Omental fat pad (tissue), 4 donors: ENCODE results near the gene SLC18A3. TPM values are rescaled to one million over a fixed set of nuclear protein-coding genes. Genes with fewer than 3 reads are reported as not detected.

Experiments
- ATAC-seq: fragments of 150-250 bp; one replicate; pipeline ENCODE4 v1.9.1; 2016; ENCODE audit warnings: mild to moderate bottlenecking, moderate library complexity; ENCODE audit not compliant: low FRiP score
- DNase-seq: peaks from one replicate; pipeline ENCODE4 v3.0.0-alpha.2; 2019; ENCODE audit warnings: low spot score
- total RNA-seq, 4 donors: library from RNA; depleted of rRNA; stranded (reverse); fragments of >200 nt; gene quantifications; one replicate each; pipeline ENCODE4 v1.1.0, GENCODE V29; 2016
- TF ChIP-seq, protein P1 (sequence below), 3 donors: fragments of 450-650 bp; IDR thresholded peaks; one replicate each; pipeline ENCODE4 v1.5.1; 2016 to 2017; ENCODE audit warnings: antibody characterized with exemption in 3 of 3, mild to moderate bottlenecking in 3 of 3, moderate library complexity in 2 of 3

The SLC18A3 gene
- total RNA-seq, 4 donors from 2014 or later, result not detected

DNA sequence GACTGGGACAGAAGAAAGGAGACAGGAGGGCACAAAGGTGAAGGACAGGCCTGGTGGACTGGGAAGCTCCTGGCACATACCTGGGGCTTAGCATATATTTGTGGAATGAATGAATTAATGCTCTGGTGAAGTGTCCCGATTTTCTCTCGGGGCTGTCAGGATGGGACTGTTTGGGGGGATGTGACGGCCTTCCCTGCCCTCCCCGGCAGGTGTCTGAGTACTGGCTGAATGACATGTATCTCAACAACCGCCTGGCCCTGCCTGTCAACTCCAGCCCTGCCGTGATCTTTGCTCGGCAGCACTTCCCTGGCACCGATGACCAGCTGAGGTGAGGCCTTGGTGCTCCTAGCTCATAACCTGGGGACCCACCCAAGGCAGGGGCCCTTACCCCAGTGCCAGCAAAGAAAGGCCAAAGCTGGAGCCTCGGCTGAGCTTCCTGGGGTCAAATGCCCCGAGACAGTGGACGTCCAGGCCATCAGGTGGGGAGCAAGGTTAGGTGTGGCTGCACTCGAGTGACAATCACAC lies 10.2 kb downstream of the SLC18A3 start:
- no peak for ATAC-seq
- no peak for DNase-seq
- TF ChIP-seq, protein P1, sequence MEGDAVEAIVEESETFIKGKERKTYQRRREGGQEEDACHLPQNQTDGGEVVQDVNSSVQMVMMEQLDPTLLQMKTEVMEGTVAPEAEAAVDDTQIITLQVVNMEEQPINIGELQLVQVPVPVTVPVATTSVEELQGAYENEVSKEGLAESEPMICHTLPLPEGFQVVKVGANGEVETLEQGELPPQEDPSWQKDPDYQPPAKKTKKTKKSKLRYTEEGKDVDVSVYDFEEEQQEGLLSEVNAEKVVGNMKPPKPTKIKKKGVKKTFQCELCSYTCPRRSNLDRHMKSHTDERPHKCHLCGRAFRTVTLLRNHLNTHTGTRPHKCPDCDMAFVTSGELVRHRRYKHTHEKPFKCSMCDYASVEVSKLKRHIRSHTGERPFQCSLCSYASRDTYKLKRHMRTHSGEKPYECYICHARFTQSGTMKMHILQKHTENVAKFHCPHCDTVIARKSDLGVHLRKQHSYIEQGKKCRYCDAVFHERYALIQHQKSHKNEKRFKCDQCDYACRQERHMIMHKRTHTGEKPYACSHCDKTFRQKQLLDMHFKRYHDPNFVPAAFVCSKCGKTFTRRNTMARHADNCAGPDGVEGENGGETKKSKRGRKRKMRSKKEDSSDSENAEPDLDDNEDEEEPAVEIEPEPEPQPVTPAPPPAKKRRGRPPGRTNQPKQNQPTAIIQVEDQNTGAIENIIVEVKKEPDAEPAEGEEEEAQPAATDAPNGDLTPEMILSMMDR (IDR thresholded peaks at IDR 0.05), result no peak

DNA sequence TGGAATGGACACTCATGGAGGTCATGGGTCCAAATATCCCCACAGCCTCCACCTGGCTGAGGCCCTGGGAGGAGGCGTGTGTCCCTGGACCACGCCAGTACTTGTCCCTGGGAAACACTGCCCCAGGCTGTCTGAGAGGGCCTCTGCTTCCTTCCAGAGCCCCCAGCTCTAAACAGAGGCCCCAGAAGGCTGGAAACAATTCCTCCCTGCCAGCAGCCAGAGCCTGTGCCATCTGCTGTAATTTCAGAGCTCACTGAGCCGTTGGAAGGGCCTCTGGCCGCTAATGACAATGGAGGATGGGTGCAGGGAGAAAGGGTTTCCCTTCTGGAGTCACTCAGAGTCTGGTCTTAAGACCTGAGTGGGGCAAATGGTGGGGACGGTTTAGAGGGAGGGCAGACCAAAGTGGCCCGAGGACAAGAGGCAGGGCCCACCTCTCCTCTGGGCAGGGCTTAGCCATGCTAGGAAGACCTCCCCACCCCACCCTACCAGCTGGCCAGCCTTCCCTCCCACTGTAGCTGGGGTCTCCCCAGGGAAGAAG lies 10.8 kb downstream of the SLC18A3 start:
- ATAC-seq (no peak), DNase-seq (no peak)
- TF ChIP-seq, protein P1 (IDR thresholded peaks at IDR 0.05), result no peak

DNA sequence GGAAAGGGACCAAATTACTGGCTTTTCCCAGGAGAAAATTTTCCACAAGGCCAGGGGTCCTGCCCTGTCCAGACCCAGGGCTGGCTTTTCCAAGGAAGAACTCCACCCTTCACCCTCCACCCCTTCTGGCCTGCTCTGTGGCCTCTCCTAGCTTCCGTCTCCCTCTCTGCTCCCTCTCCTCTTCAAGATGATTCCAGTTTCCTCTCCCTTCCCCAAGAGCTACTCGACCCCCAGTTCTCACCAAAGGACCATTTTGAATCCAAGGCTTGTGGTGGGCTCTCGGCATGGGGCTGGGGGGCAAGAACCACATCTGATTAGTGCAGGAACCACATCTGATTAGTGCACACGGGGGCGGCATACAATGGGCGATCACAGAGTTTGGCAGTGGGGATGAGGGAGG lies 11.5 kb downstream of the SLC18A3 start:
- no peak for DNase-seq
- ATAC-seq, result no peak
- TF ChIP-seq, protein P1 (IDR thresholded peaks at IDR 0.05), result no peak

DNA sequence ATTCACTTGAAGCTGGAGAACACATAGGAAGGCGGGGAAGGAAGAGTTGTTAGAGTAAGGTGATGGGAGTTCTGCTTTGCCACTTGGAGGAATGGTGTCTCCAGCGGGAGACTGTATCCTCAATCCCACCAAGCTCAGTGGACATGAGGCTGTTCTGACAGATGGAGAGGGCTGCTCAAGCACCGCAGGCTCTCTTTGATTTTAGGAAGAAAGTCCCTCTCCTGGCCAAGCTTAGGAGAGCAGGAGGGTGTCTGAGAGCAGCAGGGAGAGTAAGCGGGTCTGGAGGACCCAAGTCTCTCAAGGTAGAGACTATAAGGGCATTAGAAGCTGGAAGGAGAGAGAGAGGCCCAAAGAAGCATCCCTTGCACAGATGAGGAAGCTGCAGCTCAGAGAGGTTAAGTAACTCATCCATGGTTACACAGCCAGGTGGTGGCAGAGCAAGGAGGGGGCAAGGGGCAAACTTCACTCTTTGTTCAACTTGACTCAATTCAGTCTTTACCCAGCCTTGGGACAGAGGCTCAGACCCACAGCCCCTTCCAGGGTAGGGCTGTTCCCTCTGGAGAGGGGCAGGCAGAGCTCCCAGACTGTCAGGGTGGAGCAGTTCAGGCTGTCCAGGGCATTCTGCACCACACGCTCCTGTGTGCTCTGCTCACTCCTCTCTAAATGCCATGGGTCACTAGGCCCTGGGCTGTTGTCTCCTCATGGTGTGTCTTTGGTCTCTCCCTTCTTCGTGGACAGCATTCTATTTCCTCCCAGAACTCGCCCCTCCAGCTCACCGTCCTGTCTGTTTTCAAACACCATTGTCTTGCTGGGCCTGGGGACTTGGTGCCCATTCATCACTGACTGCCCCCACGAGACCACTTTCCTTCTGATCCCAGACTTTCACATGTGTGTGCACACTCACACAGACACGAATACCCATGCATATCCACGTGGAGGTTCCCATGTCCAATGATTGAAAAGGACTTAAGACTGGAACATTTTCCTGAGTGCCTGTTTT lies 12.6 kb downstream of the SLC18A3 start:
- TF ChIP-seq, protein P1 (IDR thresholded peaks at IDR 0.05), result no peak
- ATAC-seq (no peak), DNase-seq (no peak)

DNA sequence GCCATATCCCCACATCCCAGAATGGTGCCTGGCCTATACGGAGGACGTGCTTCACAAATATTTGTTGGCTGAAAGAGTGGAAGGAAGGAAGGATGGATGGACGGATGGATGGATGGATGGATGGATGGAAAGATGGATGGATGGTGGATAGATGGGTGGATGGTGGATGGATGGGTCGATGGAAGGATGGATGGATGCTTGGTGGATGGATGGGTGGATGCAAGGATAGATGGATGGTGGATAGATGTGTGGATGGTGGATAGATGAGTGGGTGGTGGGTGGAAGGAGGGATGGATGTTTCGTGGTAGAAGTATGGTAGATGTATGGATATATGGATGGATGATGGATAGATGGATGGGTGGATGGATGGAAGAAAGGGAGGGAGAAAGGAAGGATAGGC lies 14.5 kb downstream of the SLC18A3 start:
- TF ChIP-seq, protein P1 (IDR thresholded peaks at IDR 0.05), result no peak
- no peak for DNase-seq

DNA sequence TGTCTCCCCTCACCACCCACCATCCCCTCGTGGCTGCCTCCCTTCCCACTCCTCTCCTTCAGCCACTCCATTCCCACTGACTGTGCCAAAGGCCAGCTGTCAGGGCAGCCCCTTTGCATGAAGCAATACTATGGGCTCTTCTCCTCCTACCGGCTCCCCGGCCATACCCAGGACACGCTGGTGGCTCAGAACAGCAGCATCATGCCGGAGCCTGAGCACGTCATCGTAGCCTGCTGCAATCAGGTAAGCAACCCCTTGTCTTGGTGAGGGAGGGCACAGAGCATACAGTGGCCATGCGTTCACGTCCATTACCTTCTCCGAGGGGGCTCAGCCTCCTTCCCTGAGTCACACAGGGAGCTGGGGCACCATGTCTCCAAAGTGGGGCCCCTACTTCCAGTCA lies 15.3 kb downstream of the SLC18A3 start:
- DNase-seq (no peak), ATAC-seq (no peak)
- TF ChIP-seq, protein P1 (IDR thresholded peaks at IDR 0.05), result no peak

More for the DNA sequence above, 14.5 kb downstream of the SLC18A3 start:
- ATAC-seq, result no peak
